ENCODE measurements around the gene BOD1. TPM values are rescaled to one million over a fixed set of nuclear protein-coding genes. Genes with fewer than 3 reads are reported as not detected.

The BOD1 gene
- total and polyA plus RNA-seq, 2 donors (not counting 3 experiments of a cell fraction or from before 2014, with no cell fraction given): 57.6 to 62.4 TPM

- ChIA-PET POLR2A (no interaction called here), CTCF (interaction anchor here (0.8 to 8.1 kb wide), 6 partner anchors 8 to 880 kb away, joined by 3 to 140 read pairs (median 3); no protein-coding TSS in a partner anchor)
- no peaks in the 10 kb centered on the region for H3K9me3 ChIP-seq (replicated peaks; ENCODE audit: control insufficient read depth, insufficient read depth, low read length)
- dilution Hi-C loops (cut with MboI; ENCODE audit: extremely low pct_ligation_motif_present, low sequenced_read_pairs) (no loop called here), intact Hi-C loops (cut with micrococcal nuclease) (no loop called here)
- H3K36me3 ChIP-seq (ENCODE audit: control insufficient read depth in 2 of 2, extremely low read depth in 1 of 2, insufficient read depth in 2 of 2, low read length in 2 of 2): no peaks in the 10 kb centered on the region
- H3K27ac ChIP-seq (ENCODE audit: insufficient read depth, low read depth, low read length): no peak overlapping the region
- FAIRE-seq (no peak), DNase-seq (ENCODE audit: low read depth, low spot score) (no peak)
- H3K79me2 ChIP-seq (ENCODE audit: control insufficient read depth, insufficient read depth, low read length): no peaks in the 10 kb centered on the region
- H3K4me3 ChIP-seq (replicated peaks in 1 of 3; ENCODE audit: insufficient read depth in 1 of 3, low read depth in 1 of 3, low read length in 3 of 3): no peak overlapping the region
- H3K9me1 ChIP-seq (replicated peaks; ENCODE audit: control insufficient read depth, extremely low read depth, insufficient read depth, low read length): no peaks in the 10 kb centered on the region
- TF ChIP-seq GATA2 (IDR thresholded peaks at IDR 0.05; ENCODE audit: insufficient read depth, insufficient read length, low read depth, low read length) (no peak), POLR2A (IDR thresholded peaks at IDR 0.05; ENCODE audit: low read depth, low read length) (no peak), MYC (IDR thresholded peaks at IDR 0.05; ENCODE audit: low read depth, low read length) (no peak), FOS (IDR thresholded peaks at IDR 0.05; ENCODE audit: borderline replicate concordance, insufficient read depth, low read length) (no peak), EZH2 (IDR thresholded peaks at IDR 0.05; ENCODE audit: borderline replicate concordance, low read depth, low read length, severe bottlenecking) (no peak), JUN (IDR thresholded peaks at IDR 0.05; ENCODE audit: borderline replicate concordance, insufficient read depth, insufficient read length, low read depth) (no peak), POLR2AphosphoS5 (IDR thresholded peaks at IDR 0.05; ENCODE audit: insufficient read depth, low read depth, low read length) (no peak)
- TF ChIP-seq, protein P1, sequence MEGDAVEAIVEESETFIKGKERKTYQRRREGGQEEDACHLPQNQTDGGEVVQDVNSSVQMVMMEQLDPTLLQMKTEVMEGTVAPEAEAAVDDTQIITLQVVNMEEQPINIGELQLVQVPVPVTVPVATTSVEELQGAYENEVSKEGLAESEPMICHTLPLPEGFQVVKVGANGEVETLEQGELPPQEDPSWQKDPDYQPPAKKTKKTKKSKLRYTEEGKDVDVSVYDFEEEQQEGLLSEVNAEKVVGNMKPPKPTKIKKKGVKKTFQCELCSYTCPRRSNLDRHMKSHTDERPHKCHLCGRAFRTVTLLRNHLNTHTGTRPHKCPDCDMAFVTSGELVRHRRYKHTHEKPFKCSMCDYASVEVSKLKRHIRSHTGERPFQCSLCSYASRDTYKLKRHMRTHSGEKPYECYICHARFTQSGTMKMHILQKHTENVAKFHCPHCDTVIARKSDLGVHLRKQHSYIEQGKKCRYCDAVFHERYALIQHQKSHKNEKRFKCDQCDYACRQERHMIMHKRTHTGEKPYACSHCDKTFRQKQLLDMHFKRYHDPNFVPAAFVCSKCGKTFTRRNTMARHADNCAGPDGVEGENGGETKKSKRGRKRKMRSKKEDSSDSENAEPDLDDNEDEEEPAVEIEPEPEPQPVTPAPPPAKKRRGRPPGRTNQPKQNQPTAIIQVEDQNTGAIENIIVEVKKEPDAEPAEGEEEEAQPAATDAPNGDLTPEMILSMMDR (IDR thresholded peaks at IDR 0.05; ENCODE audit: extremely low read depth in 1 of 2, insufficient read depth in 1 of 2, low read depth in 1 of 2, low read length in 2 of 2): no peak
- TF ChIP-seq, protein P2, sequence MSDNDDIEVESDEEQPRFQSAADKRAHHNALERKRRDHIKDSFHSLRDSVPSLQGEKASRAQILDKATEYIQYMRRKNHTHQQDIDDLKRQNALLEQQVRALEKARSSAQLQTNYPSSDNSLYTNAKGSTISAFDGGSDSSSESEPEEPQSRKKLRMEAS (IDR thresholded peaks at IDR 0.05; ENCODE audit: insufficient read depth, insufficient read length): no peak
- no peak overlapping the region for H3K9ac ChIP-seq (replicated peaks; ENCODE audit: extremely low read depth, insufficient read depth, low read length)
- H3K4me2 ChIP-seq (ENCODE audit: insufficient read depth, low read length): no peak overlapping the region
- no peak overlapping the region for H2AFZ ChIP-seq (ENCODE audit: low read depth, low read length)
- H3K27me3 ChIP-seq (ENCODE audit: control insufficient read depth in 2 of 2, insufficient read depth in 2 of 2, low read length in 2 of 2): peaks cover 2 to 5% of the 10 kb centered on the region in 2 experiments
- no peaks in the 10 kb centered on the region for H4K20me1 ChIP-seq (replicated peaks; ENCODE audit: control insufficient read depth, extremely low read depth, insufficient read depth, low read length)
- H3K4me1 ChIP-seq (ENCODE audit: control insufficient read depth, extremely low read depth, insufficient read depth, low read length): no peaks in the 10 kb centered on the region
- BruUV-seq (replicated peaks): no TSS peak
These were observed 37.4 kb downstream of the BOD1 start for GRCh38 chr5:173578947-173579615.

All from endothelial cell of umbilical vein (primary cell).